ENCODE data around the gene PTPRA. TPM values are rescaled to one million over a fixed set of nuclear protein-coding genes. Genes with fewer than 3 reads are reported as not detected.
A peak's percentile ranks its signal among the peaks of the same experiment; 100 is the strongest.

PTPRA gene
- total and polyA plus RNA-seq, 2 of the 13 experiments (the other 11 are each of a cell fraction or from before 2014, with no cell fraction given) = 47.2 to 127 TPM

GRCh38 chr20:2873010-2873746 lies at the start of gene PTPRA (continued):
- no peak; the same call in 1 of the 2 replicates for TF ChIP-seq ZNF234 (CRISPR knock-in tag; conservative IDR thresholded peaks at IDR 0.05)
- no peak; the same call in 1 of the 2 replicates for TF ChIP-seq PRMT3 (CRISPR knock-in tag; IDR thresholded peaks at IDR 0.05; ENCODE audit: borderline replicate concordance, low read depth)
- peak; percentile 69; the same call in 1 of the 2 replicates for TF ChIP-seq ZNF572 (CRISPR knock-in tag; IDR thresholded peaks at IDR 0.05)
- TF ChIP-seq U2AF1 (optimal IDR thresholded peaks at IDR 0.05; ENCODE audit: low read depth, low read length) = peak; percentile 87
- TF ChIP-seq ZNF615 (CRISPR knock-in tag; IDR thresholded peaks at IDR 0.05; ENCODE audit: borderline replicate concordance) = 0 out of 2 replicates have a peak, but pooled peaks have one; percentile 75
- TF ChIP-seq ZNF780A (CRISPR knock-in tag; IDR thresholded peaks at IDR 0.05) = peak; percentile 78; the same call in 1 of the 2 replicates
- 0 out of 2 replicates have a peak, but pooled peaks have one; percentile 53 for TF ChIP-seq IRF9 (CRISPR knock-in tag; IDR thresholded peaks at IDR 0.05; ENCODE audit: borderline replicate concordance)
- peak; percentile 72; the same call in 1 of the 2 replicates for TF ChIP-seq TFDP1 (CRISPR knock-in tag; IDR thresholded peaks at IDR 0.05; ENCODE audit: borderline replicate concordance)
- no peak; the same call in 1 of the 2 replicates for TF ChIP-seq ZNF776 (CRISPR knock-in tag; IDR thresholded peaks at IDR 0.05)
- TF ChIP-seq, protein P1, sequence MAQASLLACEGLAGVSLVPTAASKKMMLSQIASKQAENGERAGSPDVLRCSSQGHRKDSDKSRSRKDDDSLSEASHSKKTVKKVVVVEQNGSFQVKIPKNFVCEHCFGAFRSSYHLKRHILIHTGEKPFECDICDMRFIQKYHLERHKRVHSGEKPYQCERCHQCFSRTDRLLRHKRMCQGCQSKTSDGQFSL (CRISPR knock-in tag; IDR thresholded peaks at IDR 0.05) = no peak
- peak; percentile 41; the same call in 1 of the 2 replicates for TF ChIP-seq KDM6A (CRISPR knock-in tag; IDR thresholded peaks at IDR 0.05; ENCODE audit: low read depth)
- TF ChIP-seq NRL (CRISPR knock-in tag; IDR thresholded peaks at IDR 0.05; ENCODE audit: borderline replicate concordance) = no peak; the same call in 1 of the 2 replicates
- TF ChIP-seq POLR2AphosphoS5 (IDR thresholded peaks at IDR 0.05; ENCODE audit: low read depth, low read length) = peak; percentile 96
- TF ChIP-seq HOXA7 (CRISPR knock-in tag; IDR thresholded peaks at IDR 0.05) = no peak
- TF ChIP-seq ZNF331 (CRISPR knock-in tag; IDR thresholded peaks at IDR 0.05) = peak; percentile 88; the same call in 1 of the 2 replicates
- no peak for TF ChIP-seq TCF7L2 (IDR thresholded peaks at IDR 0.05; ENCODE audit: low read depth, low read length)
- TF ChIP-seq RELA (CRISPR knock-in tag; IDR thresholded peaks at IDR 0.05) = peak; percentile 89; the same call in 1 of the 2 replicates
- no peak for TF ChIP-seq MZF1 (CRISPR knock-in tag; IDR thresholded peaks at IDR 0.05; ENCODE audit: borderline replicate concordance)
- TF ChIP-seq ZNF775 (CRISPR knock-in tag; IDR thresholded peaks at IDR 0.05; ENCODE audit: borderline replicate concordance) = 0 out of 2 replicates have a peak, but pooled peaks have one; percentile 59
- TF ChIP-seq NR2F6 (IDR thresholded peaks at IDR 0.05) = no peak
- TF ChIP-seq NR2F6 (CRISPR knock-in tag; IDR thresholded peaks at IDR 0.05) = peak; percentile 28; the same call in 1 of the 2 replicates
- TF ChIP-seq IKZF5 (CRISPR knock-in tag; IDR thresholded peaks at IDR 0.05) = peak; percentile 78
- peak; percentile 73; the same call in 1 of the 2 replicates for TF ChIP-seq ZNF430 (CRISPR knock-in tag; IDR thresholded peaks at IDR 0.05)
- TF ChIP-seq ZNF598 (CRISPR knock-in tag; IDR thresholded peaks at IDR 0.05; ENCODE audit: borderline replicate concordance) = peak; percentile 83; the same call in 1 of the 2 replicates
- TF ChIP-seq ZNF124 (CRISPR knock-in tag; IDR thresholded peaks at IDR 0.05) = no peak; the same call in none of the 2 replicates
